Sigmoid colon (tissue), 7 donors: Measurements from ENCODE around the gene RNASE1. TPM values are rescaled to one million over a fixed set of nuclear protein-coding genes. Genes with fewer than 3 reads are reported as not detected.

Experiments
- DNase-seq: peaks from one replicate; pipeline ENCODE4 v3.0.0-alpha.2; 2019
- H3K27ac ChIP-seq, 4 donors: fragments of 200-600 bp; sonication (generic); one replicate each; pipeline ENCODE4 v1.5.1; 2016 to 2019; ENCODE audit warnings: mild to moderate bottlenecking in 1 of 4
- H3K27me3 ChIP-seq, 3 donors: fragments of 200-600 bp; sonication (generic); one replicate each; pipeline ENCODE4 v1.5.1; 2019; ENCODE audit warnings: mild to moderate bottlenecking in 1 of 3
- H3K36me3 ChIP-seq, 4 donors: fragments of 200-600 bp; sonication (generic); one replicate each; pipeline ENCODE4 v1.5.1; 2016 to 2019
- H3K4me1 ChIP-seq, 4 donors: fragments of 200-600 bp; sonication (generic); one replicate each; pipeline ENCODE4 v1.5.1; 2017 to 2019
- H3K4me3 ChIP-seq, 4 donors: fragments of 200-600 bp; sonication (generic); one replicate each; pipeline ENCODE4 v1.5.1; 2017 to 2019; ENCODE audit warnings: mild to moderate bottlenecking in 2 of 4, moderate library complexity in 1 of 4
- H3K9me3 ChIP-seq, 4 donors: fragments of 200-600 bp in 3 of 4; sonication (generic) in 3 of 4; one replicate each; pipeline versions ENCODE4 v1.5.1 to v1.6.1; 2013 to 2019
- CTCF ChIP-seq, 4 experiments: fragments of 450-650 bp in 3 of 4; fragments of 200-600 bp in 1 of 4; IDR thresholded peaks; one replicate each; pipeline ENCODE4 v1.5.1; 2016 to 2019; ENCODE audit warnings: antibody characterized with exemption in 4 of 4, mild to moderate bottlenecking in 3 of 4, moderate library complexity in 2 of 4
- EP300 ChIP-seq, 4 donors: sonication (generic); formaldehyde crosslinking; IDR thresholded peaks; one replicate each; pipeline ENCODE4 v1.6.1; 2017; ENCODE audit warnings: antibody characterized with exemption in 4 of 4
- POLR2A ChIP-seq, 2 donors: fragments of 450-650 bp; IDR thresholded peaks; one replicate each; pipeline ENCODE4 v1.6.1; 2016; ENCODE audit warnings: antibody characterized with exemption in 2 of 2, mild to moderate bottlenecking in 2 of 2, moderate library complexity in 2 of 2
- POLR2AphosphoS5 ChIP-seq, 4 donors: sonication (generic); formaldehyde crosslinking; IDR thresholded peaks; one replicate each; pipeline ENCODE4 v1.6.1; 2017; ENCODE audit warnings: antibody characterized with exemption in 4 of 4
- WGBS, 2 donors: extraction: QIAGEN DNeasy Blood & Tissue Kit; methylation state at CpG; one replicate each; pipeline ENCODE4 v1.1.7; 2013; 5-methylcytosine and 5-hydroxymethylcytosine counted together
- intact Hi-C: fragments of 100-400 bp; cut with DNase I; formaldehyde crosslinking; loops from one replicate; pipeline ENCODE4 v1.15.1; 2023
- polyA plus RNA-seq, 3 donors: library from polyadenylated mRNA; stranded (reverse); fragments of 200-250 nt; gene quantifications; one replicate each; pipeline ENCODE4 v1.2.3, GENCODE V29; 2013
- total RNA-seq, 4 donors: library from RNA; depleted of rRNA; stranded (reverse); fragments of >200 nt; gene quantifications; one replicate each; pipeline ENCODE4 v1.1.0, GENCODE V29; 2016
- donor health status: healthy with polysubstance abuse.
- donor health status: Bipolar disorder and iron deficiency.
- donor health status: healthy.

RNASE1 gene
- total and polyA plus RNA-seq, 7 donors, result 111 to 584 (median 361) TPM

- intact Hi-C loops, result no loop called here
- no peaks in the 10 kb centered on the region for H3K9me3 ChIP-seq
- no peaks in the 10 kb centered on the region for H3K4me1 ChIP-seq
- no peak overlapping the region for H3K4me3 ChIP-seq
- no peak for TF ChIP-seq CTCF (IDR thresholded peaks at IDR 0.05)
- TF ChIP-seq EP300 (IDR thresholded peaks at IDR 0.05), result no peak
- TF ChIP-seq POLR2A (IDR thresholded peaks at IDR 0.05), result no peak
- no peak for TF ChIP-seq POLR2AphosphoS5 (IDR thresholded peaks at IDR 0.05)
- H3K36me3 ChIP-seq, result no peaks in the 10 kb centered on the region
- DNase-seq, result no peak
- no peaks in the 10 kb centered on the region for H3K27me3 ChIP-seq
- 87 to 97% methylated on average over 1 of the region's 1 CpG for WGBS, 2 donors
- no peak overlapping the region for H3K27ac ChIP-seq
These were observed 26.7 kb downstream of the RNASE1 start for GRCh38 chr14:20775901-20776300.

GRCh38 chr14:20775043-20775442 is 27.6 kb downstream of the RNASE1 start:
- no peaks in the 10 kb centered on the region for H3K27me3 ChIP-seq
- no peaks in the 10 kb centered on the region for H3K4me1 ChIP-seq
- H3K9me3 ChIP-seq, result no peaks in the 10 kb centered on the region
- WGBS, 2 donors, result 90 to 91% methylated on average over 6 of the region's 6 CpGs
- TF ChIP-seq POLR2AphosphoS5 (IDR thresholded peaks at IDR 0.05) (no peak), EP300 (IDR thresholded peaks at IDR 0.05) (no peak), POLR2A (IDR thresholded peaks at IDR 0.05) (no peak), CTCF (IDR thresholded peaks at IDR 0.05) (no peak)
- no peaks in the 10 kb centered on the region for H3K36me3 ChIP-seq
- intact Hi-C loops, result no loop called here
- DNase-seq, result no peak
- no peak overlapping the region for H3K4me3 ChIP-seq
- no peak overlapping the region for H3K27ac ChIP-seq

GRCh38 chr14:20774258-20774824 is 28.3 kb downstream of the RNASE1 start:
- Histone ChIP-seq H3K36me3 (no peaks in the 10 kb centered on the region), H3K9me3 (no peaks in the 10 kb centered on the region), H3K27me3 (no peaks in the 10 kb centered on the region), H3K4me3 (no peak overlapping the region), H3K4me1 (no peaks in the 10 kb centered on the region), H3K27ac (no peak overlapping the region)
- intact Hi-C loops, result no loop called here
- TF ChIP-seq POLR2A (IDR thresholded peaks at IDR 0.05) (no peak), CTCF (IDR thresholded peaks at IDR 0.05) (no peak), POLR2AphosphoS5 (IDR thresholded peaks at IDR 0.05) (no peak)
- WGBS, 2 donors, result 76 to 86% methylated on average over 5 of the region's 5 CpGs
- no peak for DNase-seq

GRCh38 chr14:20772650-20773049 is 30.0 kb downstream of the RNASE1 start:
- Histone ChIP-seq H3K4me3 (no peak overlapping the region), H3K27ac (no peak overlapping the region), H3K36me3 (no peaks in the 10 kb centered on the region), H3K27me3 (no peaks in the 10 kb centered on the region), H3K9me3 (no peaks in the 10 kb centered on the region), H3K4me1 (no peaks in the 10 kb centered on the region)
- WGBS, 2 donors, result 78 to 83% methylated on average over 3 of the region's 3 CpGs
- TF ChIP-seq POLR2A (IDR thresholded peaks at IDR 0.05), result no peak
- no peak for TF ChIP-seq CTCF (IDR thresholded peaks at IDR 0.05)
- TF ChIP-seq EP300 (IDR thresholded peaks at IDR 0.05), result no peak
- TF ChIP-seq POLR2AphosphoS5 (IDR thresholded peaks at IDR 0.05), result no peak
- intact Hi-C loops, result no loop called here
- no peak for DNase-seq

- no peak for DNase-seq
- Histone ChIP-seq H3K27me3 (no peaks in the 10 kb centered on the region), H3K4me1 (no peaks in the 10 kb centered on the region), H3K36me3 (no peaks in the 10 kb centered on the region), H3K27ac (no peak overlapping the region), H3K9me3 (no peaks in the 10 kb centered on the region), H3K4me3 (no peak overlapping the region)
- no peak for TF ChIP-seq EP300 (IDR thresholded peaks at IDR 0.05)
- no peak for TF ChIP-seq POLR2A (IDR thresholded peaks at IDR 0.05)
- no peak for TF ChIP-seq POLR2AphosphoS5 (IDR thresholded peaks at IDR 0.05)
- no peak for TF ChIP-seq CTCF (IDR thresholded peaks at IDR 0.05)
- intact Hi-C loops, result no loop called here
- 80% methylated on average over 3 of the region's 3 CpGs for WGBS, 2 donors
These were observed 33.2 kb downstream of the RNASE1 start for GRCh38 chr14:20769421-20769820.
